ENCODE measurements around the gene SPDYE17.
"Not testable (repeated sequence)": the region's sequence is repeated elsewhere in the genome, so short reads cannot be mapped to it uniquely, and the experiment has no call there.

Gene SPDYE17

DNA sequence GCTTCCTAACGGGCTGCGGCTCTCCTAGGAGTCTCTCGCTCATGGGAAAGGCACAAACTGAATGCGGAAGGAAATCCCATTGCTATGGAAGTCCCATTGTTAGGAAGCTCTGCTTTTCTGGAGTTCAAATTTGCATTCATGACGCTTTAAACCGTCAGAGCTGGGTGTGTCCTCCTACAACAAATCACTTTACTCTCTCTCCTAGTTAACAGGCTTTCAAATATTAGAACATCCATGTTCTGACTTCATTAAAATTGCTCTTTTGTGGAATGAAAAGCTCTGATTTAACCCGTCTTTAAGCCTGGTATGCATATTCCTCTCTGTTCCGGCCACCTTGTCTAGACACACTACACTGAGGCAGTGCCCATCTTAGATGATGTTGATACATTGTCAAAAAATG, at the start of gene SPDYE17:
Gene SPDYE17 (minus strand): TSS at position 101 of the 400 bp plus-strand sequence. CDS start 1,791 bp downstream, outside the sequence.
- not testable (repeated sequence) for H3K9me3 ChIP-seq (ENCODE audit: control insufficient read depth, low read length); H3K9ac ChIP-seq (ENCODE audit: low read length); H3K36me3 ChIP-seq (ENCODE audit: control insufficient read depth, insufficient read depth, low read length); H3K4me3 ChIP-seq (ENCODE audit: low read length); H3K27me3 ChIP-seq (ENCODE audit: control insufficient read depth, insufficient read depth, low read length); H3K4me1 ChIP-seq (ENCODE audit: control insufficient read depth, insufficient read depth, low read length)

- not testable (repeated sequence) for H3K27me3 ChIP-seq (ENCODE audit: control insufficient read depth, insufficient read depth, low read length); H3K36me3 ChIP-seq (ENCODE audit: control insufficient read depth, insufficient read depth, low read length); H3K9ac ChIP-seq (ENCODE audit: low read length); H3K9me3 ChIP-seq (ENCODE audit: control insufficient read depth, low read length); H3K4me1 ChIP-seq (ENCODE audit: control insufficient read depth, insufficient read depth, low read length); H3K4me3 ChIP-seq (ENCODE audit: low read length)
Observed at GRCh38 chr7:77080236-77080635, 48.1 kb upstream of the SPDYE17 start.

- H3K9me3 ChIP-seq (ENCODE audit: control insufficient read depth, low read length); H3K27me3 ChIP-seq (ENCODE audit: control insufficient read depth, insufficient read depth, low read length); H3K9ac ChIP-seq (ENCODE audit: low read length); H3K4me1 ChIP-seq (ENCODE audit: control insufficient read depth, insufficient read depth, low read length); H3K4me3 ChIP-seq (ENCODE audit: low read length); H3K36me3 ChIP-seq (ENCODE audit: control insufficient read depth, insufficient read depth, low read length): not testable (repeated sequence)
Observed at GRCh38 chr7:77079624-77080023, 47.5 kb upstream of the SPDYE17 start.

DNA sequence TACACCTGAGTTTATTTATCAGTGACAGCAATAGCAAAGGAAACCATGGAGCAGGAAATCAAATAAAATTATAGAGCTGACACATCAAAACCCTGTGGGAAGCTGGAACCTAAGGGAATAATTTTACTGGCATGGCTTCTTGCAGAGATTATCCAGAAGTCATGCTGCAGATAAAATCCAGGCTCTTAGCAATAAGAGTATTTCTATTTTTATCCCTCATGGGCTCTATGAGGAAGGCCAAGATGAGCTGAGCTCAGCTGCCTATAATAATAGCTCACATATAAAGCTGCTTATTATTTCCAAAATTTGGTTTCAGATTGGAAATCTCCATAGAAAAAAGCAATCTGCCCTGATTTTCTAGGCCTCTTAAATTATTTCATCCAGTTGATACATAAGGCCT, 47.0 kb upstream of the SPDYE17 start:
- H3K4me3 ChIP-seq (ENCODE audit: low read length); H3K9me3 ChIP-seq (ENCODE audit: control insufficient read depth, low read length): not testable (repeated sequence)

GRCh38 chr7:77077060-77077459, 44.9 kb upstream of the SPDYE17 start:
- H3K27me3 ChIP-seq (ENCODE audit: control insufficient read depth, insufficient read depth, low read length); H3K4me1 ChIP-seq (ENCODE audit: control insufficient read depth, insufficient read depth, low read length); H3K9me3 ChIP-seq (ENCODE audit: control insufficient read depth, low read length); H3K4me3 ChIP-seq (ENCODE audit: low read length); H3K36me3 ChIP-seq (ENCODE audit: control insufficient read depth, insufficient read depth, low read length); H3K9ac ChIP-seq (ENCODE audit: low read length): not testable (repeated sequence)

More for the DNA sequence above, 47.0 kb upstream of the SPDYE17 start:
- not testable (repeated sequence) for H3K27me3 ChIP-seq (ENCODE audit: control insufficient read depth, insufficient read depth, low read length); H3K36me3 ChIP-seq (ENCODE audit: control insufficient read depth, insufficient read depth, low read length); H3K9ac ChIP-seq (ENCODE audit: low read length); H3K4me1 ChIP-seq (ENCODE audit: control insufficient read depth, insufficient read depth, low read length)

DNA sequence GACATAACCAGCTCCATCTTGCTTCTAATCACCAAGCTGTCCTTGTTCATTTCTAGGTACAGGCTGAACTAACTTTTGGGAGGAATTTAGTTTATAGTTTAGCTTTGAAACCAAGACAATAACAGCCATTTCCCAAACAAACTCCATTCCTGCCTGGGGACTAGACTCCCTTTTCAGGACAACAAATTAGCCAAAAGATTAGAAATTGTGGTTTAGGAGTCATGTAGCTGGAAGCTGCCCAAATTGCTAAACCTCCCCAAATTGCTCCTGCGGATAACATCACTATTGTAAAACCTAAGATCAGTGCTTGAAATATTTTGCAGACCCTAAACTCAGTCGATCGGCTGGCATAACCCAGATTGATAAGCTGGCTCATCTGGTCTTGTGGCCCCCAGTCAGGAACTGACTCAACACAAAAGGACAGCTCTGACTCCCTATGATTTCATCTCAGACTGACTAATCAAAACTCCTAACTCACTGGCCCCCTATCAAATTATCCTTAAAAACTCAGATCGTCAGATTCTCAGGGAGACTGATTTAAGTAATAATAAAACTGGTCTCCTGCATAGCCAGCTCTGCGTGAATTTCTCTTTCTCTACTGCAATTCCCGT, 42.7 kb upstream of the SPDYE17 start:
- not testable (repeated sequence) for H3K4me3 ChIP-seq (ENCODE audit: low read length); H3K4me1 ChIP-seq (ENCODE audit: control insufficient read depth, insufficient read depth, low read length); H3K36me3 ChIP-seq (ENCODE audit: control insufficient read depth, insufficient read depth, low read length); H3K9me3 ChIP-seq (ENCODE audit: control insufficient read depth, low read length); H3K27me3 ChIP-seq (ENCODE audit: control insufficient read depth, insufficient read depth, low read length); H3K9ac ChIP-seq (ENCODE audit: low read length)

DNA sequence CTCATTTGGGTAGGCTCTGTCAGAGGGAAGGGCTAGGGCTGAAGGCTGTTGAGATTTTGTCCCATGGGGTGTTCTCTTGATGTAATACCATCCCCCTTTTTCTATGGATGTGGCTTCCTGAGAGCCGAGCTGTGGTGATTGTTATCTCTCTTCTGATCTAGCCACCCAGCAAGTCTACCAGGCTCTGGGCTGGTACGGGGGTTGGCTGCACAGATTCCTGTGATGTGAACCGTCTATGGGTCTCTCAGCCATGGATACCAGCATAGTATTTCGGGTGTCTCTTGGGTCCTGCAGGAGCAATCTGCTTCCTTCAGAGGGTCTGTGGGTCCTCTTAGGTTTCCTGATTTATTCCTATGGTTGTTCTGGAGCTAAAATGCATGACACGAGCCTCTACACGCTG, 38.9 kb upstream of the SPDYE17 start:
- not testable (repeated sequence) for H3K27me3 ChIP-seq (ENCODE audit: control insufficient read depth, insufficient read depth, low read length); H3K9me3 ChIP-seq (ENCODE audit: control insufficient read depth, low read length); H3K4me3 ChIP-seq (ENCODE audit: low read length); H3K36me3 ChIP-seq (ENCODE audit: control insufficient read depth, insufficient read depth, low read length); H3K9ac ChIP-seq (ENCODE audit: low read length); H3K4me1 ChIP-seq (ENCODE audit: control insufficient read depth, insufficient read depth, low read length)

DNA sequence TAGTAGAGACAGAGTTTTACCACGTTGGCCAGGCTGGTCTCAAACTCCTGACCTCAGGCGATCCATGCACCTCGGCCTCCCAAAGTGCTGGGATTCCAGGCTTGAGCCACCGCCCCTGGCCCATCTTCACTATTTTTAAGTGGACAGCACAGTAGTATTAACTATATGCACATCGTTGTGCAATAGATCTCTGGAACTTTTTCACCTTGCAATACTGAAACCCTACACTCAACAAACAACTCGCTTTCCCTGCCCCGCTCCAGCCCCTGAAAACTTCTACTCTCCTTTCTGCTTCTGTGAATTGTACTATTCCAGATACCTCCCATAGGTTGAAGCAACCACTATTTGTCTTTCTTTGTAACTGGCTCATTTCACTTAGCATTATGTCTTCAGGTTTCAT, 33.7 kb upstream of the SPDYE17 start:
- not testable (repeated sequence) for H3K4me1 ChIP-seq (ENCODE audit: control insufficient read depth, insufficient read depth, low read length); H3K4me3 ChIP-seq (ENCODE audit: low read length)

GRCh38 chr7:77063732-77064131, 31.6 kb upstream of the SPDYE17 start:
- H3K27me3 ChIP-seq (ENCODE audit: control insufficient read depth, insufficient read depth, low read length); H3K36me3 ChIP-seq (ENCODE audit: control insufficient read depth, insufficient read depth, low read length); H3K9ac ChIP-seq (ENCODE audit: low read length); H3K9me3 ChIP-seq (ENCODE audit: control insufficient read depth, low read length); H3K4me3 ChIP-seq (ENCODE audit: low read length); H3K4me1 ChIP-seq (ENCODE audit: control insufficient read depth, insufficient read depth, low read length): not testable (repeated sequence)

More for the DNA sequence above, 33.7 kb upstream of the SPDYE17 start:
- H3K9ac ChIP-seq (ENCODE audit: low read length); H3K27me3 ChIP-seq (ENCODE audit: control insufficient read depth, insufficient read depth, low read length); H3K36me3 ChIP-seq (ENCODE audit: control insufficient read depth, insufficient read depth, low read length); H3K9me3 ChIP-seq (ENCODE audit: control insufficient read depth, low read length): not testable (repeated sequence)

- H3K36me3 ChIP-seq (ENCODE audit: control insufficient read depth, insufficient read depth, low read length); H3K4me3 ChIP-seq (ENCODE audit: low read length); H3K9ac ChIP-seq (ENCODE audit: low read length); H3K27me3 ChIP-seq (ENCODE audit: control insufficient read depth, insufficient read depth, low read length); H3K9me3 ChIP-seq (ENCODE audit: control insufficient read depth, low read length); H3K4me1 ChIP-seq (ENCODE audit: control insufficient read depth, insufficient read depth, low read length): not testable (repeated sequence)
Observed at GRCh38 chr7:77062557-77062956, 30.4 kb upstream of the SPDYE17 start, which contains the start of gene SPDYE18. SPDYE18 (minus strand) TSS chr7:77062558; CDS start chr7:77060512, 2,046 bp downstream.

DNA sequence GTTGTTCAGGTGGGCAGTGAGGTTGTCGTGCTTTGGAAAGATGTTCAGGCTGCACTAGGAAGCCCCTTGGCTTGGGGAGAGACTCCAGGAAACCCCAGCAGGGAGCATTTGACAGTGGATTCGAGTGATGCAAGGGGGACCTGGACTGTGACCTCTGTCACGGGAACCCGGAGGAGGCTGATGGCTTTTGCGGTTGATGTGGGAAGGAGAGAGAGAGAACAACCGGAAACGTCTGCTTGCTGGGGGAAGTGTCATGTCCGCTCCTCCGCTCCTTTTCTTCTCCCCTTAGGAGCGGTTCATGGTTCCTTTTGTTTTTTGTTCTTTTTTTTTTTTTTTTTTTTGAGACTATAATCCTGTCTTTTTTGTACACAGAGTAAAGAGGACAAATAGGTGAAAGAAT, 5.8 kb downstream of the SPDYE17 start:
- H3K4me3 ChIP-seq (ENCODE audit: low read length); H3K36me3 ChIP-seq (ENCODE audit: control insufficient read depth, insufficient read depth, low read length); H3K27me3 ChIP-seq (ENCODE audit: control insufficient read depth, insufficient read depth, low read length); H3K9ac ChIP-seq (ENCODE audit: low read length); H3K4me1 ChIP-seq (ENCODE audit: control insufficient read depth, insufficient read depth, low read length); H3K9me3 ChIP-seq (ENCODE audit: control insufficient read depth, low read length): not testable (repeated sequence)

DNA sequence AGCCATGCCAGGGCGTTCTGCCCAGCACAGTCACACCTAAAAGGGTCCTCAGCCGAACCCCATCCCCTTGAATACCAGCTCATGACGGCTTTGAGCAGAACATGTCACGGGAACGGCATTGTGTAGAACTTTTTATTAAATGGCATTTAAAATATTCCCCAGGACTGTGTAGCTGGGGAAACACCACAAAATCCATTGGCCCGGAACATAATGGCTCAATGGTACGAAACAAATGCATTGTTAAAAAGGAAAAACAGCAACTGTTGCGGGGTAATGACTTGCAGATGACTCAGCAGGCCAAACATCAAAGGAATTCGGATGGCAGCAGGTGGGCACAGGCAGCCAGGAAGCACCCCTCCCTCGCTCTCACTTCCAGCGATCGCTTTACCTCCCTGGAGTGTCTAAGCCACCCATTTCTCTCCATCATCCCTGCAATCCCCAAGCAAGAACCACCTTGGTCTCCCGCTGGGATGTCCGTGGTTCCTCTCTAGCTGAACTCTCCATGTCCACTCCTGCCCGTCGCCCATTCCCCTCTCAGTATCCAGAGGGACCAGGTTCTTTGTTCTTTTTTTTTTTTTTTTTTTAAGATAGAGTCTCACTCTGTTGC, 22.0 kb downstream of the SPDYE17 start:
- not testable (repeated sequence) for H3K36me3 ChIP-seq (ENCODE audit: control insufficient read depth, insufficient read depth, low read length); H3K27me3 ChIP-seq (ENCODE audit: control insufficient read depth, insufficient read depth, low read length); H3K9me3 ChIP-seq (ENCODE audit: control insufficient read depth, low read length); H3K4me3 ChIP-seq (ENCODE audit: low read length); H3K9ac ChIP-seq (ENCODE audit: low read length)
- H3K4me1 ChIP-seq (ENCODE audit: control insufficient read depth, insufficient read depth, low read length) = peaks cover 12% of the 10 kb centered on the region

DNA sequence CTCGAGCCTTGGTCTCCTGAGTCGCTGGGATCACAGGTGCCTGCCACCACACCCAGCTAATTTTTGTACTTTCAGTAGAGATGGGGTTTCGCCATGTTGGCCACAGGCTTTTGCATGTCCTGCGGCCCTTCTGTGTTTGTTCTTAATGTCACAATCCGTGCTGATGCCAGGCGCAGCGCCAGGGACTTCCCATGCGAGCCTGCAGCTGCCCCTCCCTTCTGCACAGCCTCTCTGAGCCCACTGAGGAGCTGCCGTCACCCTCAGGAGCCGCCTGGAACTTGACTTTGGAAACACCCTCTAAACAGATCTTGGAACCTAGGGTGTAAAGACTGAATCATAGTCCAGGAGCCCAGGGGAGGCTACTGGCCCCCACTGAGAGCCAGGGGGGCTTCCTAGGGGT, 24.2 kb downstream of the SPDYE17 start:
- not testable (repeated sequence) for H3K36me3 ChIP-seq (ENCODE audit: control insufficient read depth, insufficient read depth, low read length); H3K27me3 ChIP-seq (ENCODE audit: control insufficient read depth, insufficient read depth, low read length); H3K4me3 ChIP-seq (ENCODE audit: low read length); H3K9me3 ChIP-seq (ENCODE audit: control insufficient read depth, low read length); H3K9ac ChIP-seq (ENCODE audit: low read length)
- peaks cover 12% of the 10 kb centered on the region for H3K4me1 ChIP-seq (ENCODE audit: control insufficient read depth, insufficient read depth, low read length)

Measured in mucosa of stomach (tissue), 1 donor.